Ishikawa (cell line): ENCODE measurements around the gene BCAN.

Experiments
- EP300 ChIP-seq: IDR thresholded peaks from 2 replicates; pipeline ENCODE4 v1.6.1; 2012; ENCODE audit warnings: borderline replicate concordance
- MAX ChIP-seq: IDR thresholded peaks from 2 replicates; pipeline ENCODE4 v1.6.1; 2012
- REST ChIP-seq: IDR thresholded peaks from 2 replicates; pipeline ENCODE4 v1.6.1; 2012; ENCODE audit warnings: low read depth, mild to moderate bottlenecking
- TAF1 ChIP-seq: IDR thresholded peaks from 2 replicates; pipeline ENCODE4 v1.6.1; 2012; ENCODE audit warnings: low read depth, mild to moderate bottlenecking

- TF ChIP-seq TAF1 (no peak), EP300 (no peak), REST (no peak), MAX (no peak)
Observed at GRCh38 chr1:156598731-156599432, 43.0 kb upstream of the BCAN start.
